WTC11 (cell line): ENCODE results near the gene SH2D6. TPM values are rescaled to one million over a fixed set of nuclear protein-coding genes. Genes with fewer than 3 reads are reported as not detected.

Experiments
- ATAC-seq: fragments of 200-7000 bp; cut with Tn5 transposase; 2 replicates; pipeline ENCODE4 v1.10.0; 2021; ENCODE audit warnings: mild to moderate bottlenecking, moderate library complexity
- CTCF ChIA-PET: fragments of 300-600 bp; sonication (Branson Sonifier 250); formaldehyde crosslinking; loops from one replicate; lab custom pipeline; 2021; ENCODE audit warnings: antibody characterized with exemption; lab: Charles Lee
- POLR2A ChIA-PET: fragments of 350-600 bp; sonication (Branson Sonifier 250); formaldehyde crosslinking; loops from one replicate; lab custom pipeline; 2021; ENCODE audit warnings: antibody characterized with exemption; lab: Charles Lee
- DNase-seq: peaks from one replicate; pipeline ENCODE4 v3.0.0; 2021; ENCODE audit warnings: low spot score
- H3K27ac Mint-ChIP-seq: 2 replicates; pipeline ENCODE4 v1.8.0; 2021; ENCODE audit warnings: mixed read lengths
- H3K27me3 Mint-ChIP-seq: 2 replicates; pipeline ENCODE4 v1.8.0; 2021; ENCODE audit warnings: low read depth, mild to moderate bottlenecking, moderate library complexity, mixed read lengths
- H3K36me3 Mint-ChIP-seq: 2 replicates; pipeline ENCODE4 v1.8.0; 2021; ENCODE audit warnings: mixed read lengths
- H3K4me1 Mint-ChIP-seq: 2 replicates; pipeline ENCODE4 v1.8.0; 2022; ENCODE audit warnings: mixed read lengths
- H3K4me3 Mint-ChIP-seq: 2 replicates; pipeline ENCODE4 v1.8.0; 2021; ENCODE audit warnings: mild to moderate bottlenecking, moderate library complexity, mixed read lengths
- H3K9me3 Mint-ChIP-seq: 2 replicates; pipeline ENCODE4 v1.8.0; 2021; ENCODE audit warnings: mixed read lengths
- ATF1 ChIP-seq: sonication (generic); formaldehyde crosslinking; IDR thresholded peaks from 2 replicates; pipeline ENCODE4 v1.8.1; 2023; ENCODE audit warnings: mild to moderate bottlenecking, moderate library complexity, missing genetic modification reagents
- CBFB ChIP-seq: sonication (generic); formaldehyde crosslinking; IDR thresholded peaks from 2 replicates; pipeline ENCODE4 v1.8.1; 2022; ENCODE audit warnings: mild to moderate bottlenecking, low read depth, missing genetic modification reagents
- CTCF ChIP-seq: fragments of 200-600 bp; IDR thresholded peaks from 2 replicates; pipeline ENCODE4 v1.8.0; 2022; ENCODE audit warnings: antibody characterized with exemption
- E2F4 ChIP-seq: sonication (generic); formaldehyde crosslinking; IDR thresholded peaks from 2 replicates; pipeline ENCODE4 v1.8.1; 2022; ENCODE audit warnings: low read depth, mild to moderate bottlenecking, moderate library complexity, missing genetic modification reagents, borderline replicate concordance
- ELF4 ChIP-seq: sonication (generic); formaldehyde crosslinking; IDR thresholded peaks from 2 replicates; pipeline ENCODE4 v1.8.1; 2022; ENCODE audit warnings: low read depth, mild to moderate bottlenecking, moderate library complexity, missing genetic modification reagents
- FOXJ3 ChIP-seq: sonication (generic); formaldehyde crosslinking; IDR thresholded peaks from 2 replicates; pipeline ENCODE4 v1.9.0; 2021; ENCODE audit warnings: missing genetic modification reagents, mild to moderate bottlenecking, borderline replicate concordance
- FOXP1 ChIP-seq: sonication (generic); formaldehyde crosslinking; IDR thresholded peaks from 2 replicates; pipeline ENCODE4 v1.8.0; 2022; ENCODE audit warnings: missing genetic modification reagents, mild to moderate bottlenecking, moderate library complexity, borderline replicate concordance
- HMGA2 ChIP-seq: fragments of 250-450 bp; sonication (Bioruptor Pico); IDR thresholded peaks from 2 replicates; pipeline ENCODE4 v1.4.0; 2021; ENCODE audit warnings: mild to moderate bottlenecking, moderate library complexity
- IRF1 ChIP-seq: sonication (generic); formaldehyde crosslinking; IDR thresholded peaks from 2 replicates; pipeline ENCODE4 v1.8.0; 2023; ENCODE audit warnings: missing genetic modification reagents
- MYBL2 ChIP-seq: sonication (generic); formaldehyde crosslinking; IDR thresholded peaks from 2 replicates; pipeline ENCODE4 v1.8.1; 2023; ENCODE audit warnings: mild to moderate bottlenecking, moderate library complexity, missing genetic modification reagents
- NFE2L1 ChIP-seq: sonication (generic); formaldehyde crosslinking; IDR thresholded peaks from 2 replicates; pipeline ENCODE4 v1.8.1; 2023; ENCODE audit warnings: missing genetic modification reagents
- NR1H2 ChIP-seq: sonication (generic); formaldehyde crosslinking; IDR thresholded peaks from 2 replicates; pipeline ENCODE4 v1.9.0; 2021; ENCODE audit warnings: mild to moderate bottlenecking, moderate library complexity, missing genetic modification reagents
- NR2C2 ChIP-seq: sonication (generic); formaldehyde crosslinking; IDR thresholded peaks from 2 replicates; pipeline ENCODE4 v1.8.0; 2022; ENCODE audit warnings: mild to moderate bottlenecking, missing genetic modification reagents
- PRDM15 ChIP-seq: sonication (generic); formaldehyde crosslinking; IDR thresholded peaks from 2 replicates; pipeline ENCODE4 v1.8.0; 2022; ENCODE audit warnings: missing genetic modification reagents
- PREB ChIP-seq: sonication (generic); formaldehyde crosslinking; IDR thresholded peaks from 2 replicates; pipeline ENCODE4 v1.8.1; 2022; ENCODE audit warnings: mild to moderate bottlenecking, missing genetic modification reagents, moderate library complexity, borderline replicate concordance
- PRRX2 ChIP-seq: fragments of 250-450 bp; sonication (Bioruptor Pico); IDR thresholded peaks from 2 replicates; pipeline ENCODE4 v1.8.0; 2021; ENCODE audit warnings: mild to moderate bottlenecking
- RELA ChIP-seq: sonication (generic); formaldehyde crosslinking; IDR thresholded peaks from 2 replicates; pipeline ENCODE4 v1.8.1; 2022; ENCODE audit warnings: missing genetic modification reagents, mild to moderate bottlenecking, borderline replicate concordance
- TEAD4 ChIP-seq: sonication (generic); formaldehyde crosslinking; IDR thresholded peaks from 2 replicates; pipeline ENCODE4 v1.8.0; 2022; ENCODE audit warnings: mild to moderate bottlenecking, missing genetic modification reagents
- TP53 ChIP-seq: sonication (generic); formaldehyde crosslinking; IDR thresholded peaks from 2 replicates; pipeline ENCODE4 v1.8.1; 2023; ENCODE audit warnings: mild to moderate bottlenecking, missing genetic modification reagents
- ZMAT4 ChIP-seq: fragments of 250-450 bp; sonication (Bioruptor Pico); IDR thresholded peaks from 2 replicates; pipeline ENCODE4 v1.9.0; 2021; ENCODE audit warnings: mild to moderate bottlenecking
- ZNF219 ChIP-seq: sonication (generic); formaldehyde crosslinking; IDR thresholded peaks from 2 replicates; pipeline ENCODE4 v1.8.0; 2023; ENCODE audit warnings: missing genetic modification reagents, mild to moderate bottlenecking, borderline replicate concordance
- ZNF263 ChIP-seq: sonication (generic); formaldehyde crosslinking; IDR thresholded peaks from 2 replicates; pipeline ENCODE4 v1.8.1; 2022; ENCODE audit warnings: low read depth, mild to moderate bottlenecking, moderate library complexity, missing genetic modification reagents
- ZNF512 ChIP-seq: sonication (generic); formaldehyde crosslinking; IDR thresholded peaks from 2 replicates; pipeline ENCODE4 v1.8.1; 2022; ENCODE audit warnings: missing genetic modification reagents, borderline replicate concordance
- total RNA-seq: library from RNA; stranded (reverse); gene quantifications from 3 replicates; pipeline ENCODE4 v1.2.3, GENCODE V29; 2021

SH2D6 gene
- total RNA-seq, 1 experiment from 2014 or later: 1.2 TPM

GRCh38 chr2:85434696-85435095 is 16.2 kb downstream of the SH2D6 start (continued):
- no peak for TF ChIP-seq ZMAT4 (CRISPR knock-in tag)
- no peak for TF ChIP-seq TP53 (CRISPR knock-in tag)
- no peak for TF ChIP-seq NFE2L1 (CRISPR knock-in tag)
- no peak for TF ChIP-seq ZNF219 (CRISPR knock-in tag)
- TF ChIP-seq HMGA2 (CRISPR knock-in tag): no peak

GRCh38 chr2:85435220-85435958 is 16.9 kb downstream of the SH2D6 start:
- H3K4me1 Mint-ChIP-seq: peaks cover 54% of the 10 kb centered on the region
- POLR2A ChIA-PET: interaction anchor here (0.6 to 6.1 kb wide), 3 partner anchors 103 to 142 kb away, joined by 3 to 54 read pairs (median 4); partner anchors contain the start of gene MAT2A
- no peak overlapping the region for H3K4me3 Mint-ChIP-seq
- no peaks in the 10 kb centered on the region for H3K36me3 Mint-ChIP-seq
- no peak for DNase-seq
- H3K27ac Mint-ChIP-seq: no peak overlapping the region
- no peak for ATAC-seq
- H3K9me3 Mint-ChIP-seq: no peaks in the 10 kb centered on the region
- CTCF ChIA-PET: interaction anchor here (0.8 to 5.3 kb wide), 3 partner anchors 15 to 37 kb away, joined by 3 to 45 read pairs (median 4); partner anchors contain the start of gene SH2D6
- TF ChIP-seq E2F4 (no peak), CBFB (CRISPR knock-in tag) (no peak), ELF4 (CRISPR knock-in tag) (no peak), ATF1 (CRISPR knock-in tag) (no peak), TEAD4 (CRISPR knock-in tag) (no peak), RELA (CRISPR knock-in tag) (no peak), PRRX2 (CRISPR knock-in tag) (no peak), PREB (CRISPR knock-in tag) (no peak), ZNF263 (CRISPR knock-in tag) (no peak), IRF1 (CRISPR knock-in tag) (no peak), PRDM15 (CRISPR knock-in tag) (no peak; the same call in 1 of the 2 replicates), FOXJ3 (CRISPR knock-in tag) (no peak), CTCF (no peak), NR2C2 (CRISPR knock-in tag) (no peak), MYBL2 (CRISPR knock-in tag) (no peak), NR1H2 (no peak), FOXP1 (CRISPR knock-in tag) (no peak), ZNF512 (CRISPR knock-in tag) (no peak)
- H3K27me3 Mint-ChIP-seq: peaks cover 15% of the 10 kb centered on the region
